K562 (cell line): Measurements from ENCODE around the gene NET1. TPM values are rescaled to one million over a fixed set of nuclear protein-coding genes. Genes with fewer than 3 reads are reported as not detected.

Experiments
- ADNP ChIP-seq: fragments of 200-800 bp; sonication (Bioruptor generic); IDR thresholded peaks from 2 replicates; pipeline ENCODE4 v1.6.1; 2016; ENCODE audit warnings: missing genetic modification characterization, missing compliant biosample characterization
- COPS2 ChIP-seq: fragments of 450-650 bp; conservative IDR thresholded peaks from 2 replicates; pipeline ENCODE4 v1.6.1; 2016; ENCODE audit warnings: mild to moderate bottlenecking, moderate library complexity
- ELF2 ChIP-seq: fragments of 250-450 bp; sonication (Bioruptor Pico); IDR thresholded peaks from 2 replicates; pipeline ENCODE4 v1.5.0; 2021; ENCODE audit warnings: mild to moderate bottlenecking
- FOXK1 ChIP-seq: sonication (generic); formaldehyde crosslinking; IDR thresholded peaks from 2 replicates; pipeline ENCODE4 v1.8.0; 2022; ENCODE audit warnings: missing genetic modification reagents, mild to moderate bottlenecking, borderline replicate concordance
- HNRNPUL1 ChIP-seq: fragments of 200-400 bp; formaldehyde crosslinking; IDR thresholded peaks from 2 replicates; pipeline ENCODE4 v1.6.1; 2017; ENCODE audit warnings: low read length
- IRF1 ChIP-seq: sonication (generic); formaldehyde crosslinking; IDR thresholded peaks from 2 replicates; pipeline ENCODE4 v1.8.0; 2022; ENCODE audit warnings: missing genetic modification reagents, mild to moderate bottlenecking, borderline replicate concordance
- MCM7 ChIP-seq, 2 experiments: fragments of 450-650 bp; IDR thresholded peaks; 2 replicates each; pipeline ENCODE4 v1.6.1; 2016 to 2018
- NFE2L1 ChIP-seq: fragments of 450-650 bp; IDR thresholded peaks from 2 replicates; pipeline ENCODE4 v1.6.1; 2016; ENCODE audit warnings: missing genetic modification characterization, low read depth, mild to moderate bottlenecking, missing compliant biosample characterization, moderate library complexity, borderline replicate concordance
- NFIC ChIP-seq: fragments of 450-650 bp; IDR thresholded peaks from 2 replicates; pipeline ENCODE4 v1.6.1; 2017; ENCODE audit warnings: mild to moderate bottlenecking, inconsistent platforms
- PRDM10 ChIP-seq: fragments of 450-650 bp; IDR thresholded peaks from 2 replicates; pipeline ENCODE4 v1.6.1; 2018; ENCODE audit not compliant: partially characterized antibody
- PREB ChIP-seq: sonication (generic); formaldehyde crosslinking; IDR thresholded peaks from 2 replicates; pipeline ENCODE4 v1.8.1; 2023; ENCODE audit warnings: mild to moderate bottlenecking, missing genetic modification reagents
- RBBP5 ChIP-seq: fragments of 200-600 bp; sonication (generic); IDR thresholded peaks from 2 replicates; pipeline ENCODE4 v1.6.1; 2012; ENCODE audit warnings: borderline replicate concordance, mild to moderate bottlenecking, low read length, control low read depth, inconsistent platforms; ENCODE audit not compliant: insufficient read depth, poor library complexity, severe bottlenecking
- TAF1 ChIP-seq: IDR thresholded peaks from 2 replicates; pipeline ENCODE4 v1.6.1; 2011; ENCODE audit warnings: mild to moderate bottlenecking, low read length, moderate library complexity; ENCODE audit not compliant: insufficient read depth, control insufficient read depth, severe bottlenecking; ENCODE audit errors: extremely low read depth
- TCF7 ChIP-seq: sonication (generic); IDR thresholded peaks from 2 replicates; pipeline ENCODE4 v1.6.1; 2016; ENCODE audit warnings: antibody characterized with exemption, borderline replicate concordance
- TOE1 ChIP-seq, 2 experiments: fragments of 450-650 bp in 1 of 2; sonication (generic) in 1 of 2; formaldehyde crosslinking in 1 of 2; IDR thresholded peaks; 2 replicates each; pipeline versions ENCODE4 v1.7.1 to v1.8.0; 2016 to 2022; ENCODE audit warnings: borderline replicate concordance in 2 of 2, mild to moderate bottlenecking in 2 of 2, antibody characterized with exemption in 1 of 2, inconsistent platforms in 1 of 2, low read depth in 1 of 2, missing genetic modification reagents in 1 of 2, moderate library complexity in 1 of 2
- YBX1 ChIP-seq: fragments of 450-650 bp; IDR thresholded peaks from 2 replicates; pipeline ENCODE4 v1.7.1; 2016; ENCODE audit warnings: mild to moderate bottlenecking
- ZNF699 ChIP-seq: fragments of 250-450 bp; sonication (Bioruptor Pico); IDR thresholded peaks from 2 replicates; pipeline ENCODE4 v1.8.0; 2021; ENCODE audit warnings: mild to moderate bottlenecking, moderate library complexity; ENCODE audit not compliant: insufficient replicate concordance
- ZSCAN32 ChIP-seq: fragments of 450-650 bp; formaldehyde crosslinking; IDR thresholded peaks from 2 replicates; pipeline ENCODE4 v1.4.0; 2020; ENCODE audit warnings: mild to moderate bottlenecking, moderate library complexity
- polyA plus RNA-seq, 8 experiments: library from polyadenylated mRNA; depleted of rRNA in 4 of 8; stranded (reverse) in 5 of 8; unstranded in 3 of 8; fragments of >200 nt; fragmentation: Nextera tagmentation in 2 of 8; fragmentation: Illumina TruSeq in 1 of 8; extraction: Ambion mirVana in 2 of 8; extraction: Trizol in 1 of 8; gene quantifications; 2 replicates each; pipeline versions ENCODE4 v1.2.1 to v1.2.3, GENCODE V29; 2011 to 2014; ENCODE audit warnings: inconsistent platforms in 1 of 8, missing spikeins in 1 of 8
- total RNA-seq, 7 experiments: library from RNA; depleted of rRNA in 6 of 7; stranded (reverse); fragments of >200 nt in 6 of 7; fragmentation: Illumina TruSeq in 2 of 7; extraction: Trizol in 2 of 7; gene quantifications; 2 replicates each; pipeline versions ENCODE4 v1.2.1 to v1.2.3, GENCODE V29; 2011 to 2021; ENCODE audit warnings: low replicate concordance in 1 of 7
- TF ChIP-seq, protein P1 (sequence below): fragments of 250-450 bp; sonication (Bioruptor Pico); IDR thresholded peaks from 2 replicates; pipeline ENCODE4 v1.9.0; 2021; ENCODE audit warnings: mild to moderate bottlenecking
- TF ChIP-seq, protein P2 (sequence below): fragments of 450-650 bp; IDR thresholded peaks from 2 replicates; pipeline ENCODE4 v1.7.0; 2016; ENCODE audit warnings: borderline replicate concordance

Gene NET1
- total and polyA plus RNA-seq, 9 of the 15 experiments (the other 6 are each of a cell fraction or from before 2014, with no cell fraction given), result 47.4 to 258 (median 106) TPM

DNA sequence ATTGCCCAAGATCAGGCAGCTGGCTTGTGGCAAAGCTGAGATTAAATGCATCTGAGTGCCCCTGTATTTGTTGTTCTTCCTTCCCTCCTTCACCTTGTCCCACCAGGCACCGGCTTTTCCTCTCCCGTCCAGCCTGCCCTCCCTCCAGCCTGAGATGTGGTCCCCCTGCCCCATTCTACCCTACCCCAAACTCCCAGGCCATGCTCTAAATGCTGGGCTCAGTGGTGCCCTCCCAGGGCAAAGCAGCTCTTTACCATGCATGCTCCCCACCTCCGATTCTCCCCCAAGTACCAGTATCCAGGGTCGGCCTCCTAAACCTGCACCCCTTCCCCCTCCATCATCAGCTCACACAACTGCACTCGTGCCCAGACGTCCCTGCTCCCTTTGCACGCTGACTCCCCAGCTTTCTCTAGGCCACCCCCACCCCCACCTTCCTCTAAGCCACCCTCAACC, 50.5 kb downstream of the NET1 start (continued):
- TF ChIP-seq, protein P1, sequence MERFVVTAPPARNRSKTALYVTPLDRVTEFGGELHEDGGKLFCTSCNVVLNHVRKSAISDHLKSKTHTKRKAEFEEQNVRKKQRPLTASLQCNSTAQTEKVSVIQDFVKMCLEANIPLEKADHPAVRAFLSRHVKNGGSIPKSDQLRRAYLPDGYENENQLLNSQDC (CRISPR knock-in tag), result no peak
- TF ChIP-seq, protein P2, sequence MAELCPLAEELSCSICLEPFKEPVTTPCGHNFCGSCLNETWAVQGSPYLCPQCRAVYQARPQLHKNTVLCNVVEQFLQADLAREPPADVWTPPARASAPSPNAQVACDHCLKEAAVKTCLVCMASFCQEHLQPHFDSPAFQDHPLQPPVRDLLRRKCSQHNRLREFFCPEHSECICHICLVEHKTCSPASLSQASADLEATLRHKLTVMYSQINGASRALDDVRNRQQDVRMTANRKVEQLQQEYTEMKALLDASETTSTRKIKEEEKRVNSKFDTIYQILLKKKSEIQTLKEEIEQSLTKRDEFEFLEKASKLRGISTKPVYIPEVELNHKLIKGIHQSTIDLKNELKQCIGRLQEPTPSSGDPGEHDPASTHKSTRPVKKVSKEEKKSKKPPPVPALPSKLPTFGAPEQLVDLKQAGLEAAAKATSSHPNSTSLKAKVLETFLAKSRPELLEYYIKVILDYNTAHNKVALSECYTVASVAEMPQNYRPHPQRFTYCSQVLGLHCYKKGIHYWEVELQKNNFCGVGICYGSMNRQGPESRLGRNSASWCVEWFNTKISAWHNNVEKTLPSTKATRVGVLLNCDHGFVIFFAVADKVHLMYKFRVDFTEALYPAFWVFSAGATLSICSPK, result no peak
- TF ChIP-seq PREB (CRISPR knock-in tag), result no peak
- TF ChIP-seq TAF1, result no peak
- no peak for TF ChIP-seq YBX1
- no peak for TF ChIP-seq ELF2 (CRISPR knock-in tag)
- TF ChIP-seq NFIC, result no peak
- no peak for TF ChIP-seq MCM7 (IDR thresholded peaks at IDR 0.05)
- peak; percentile 26 for TF ChIP-seq RBBP5
- no peak for TF ChIP-seq NFE2L1
- TF ChIP-seq COPS2, result no peak
- no peak for TF ChIP-seq FOXK1 (CRISPR knock-in tag)
- TF ChIP-seq PRDM10, result no peak
- TF ChIP-seq ZSCAN32 (CRISPR knock-in tag), result no peak
- no peak for TF ChIP-seq ZNF699 (CRISPR knock-in tag)
- TF ChIP-seq IRF1 (CRISPR knock-in tag), result no peak
- TF ChIP-seq TOE1 (IDR thresholded peaks at IDR 0.05; ENCODE audit: borderline replicate concordance), result no peak
- TF ChIP-seq TOE1 (CRISPR knock-in tag; IDR thresholded peaks at IDR 0.05; ENCODE audit: borderline replicate concordance, low read depth), result 0 out of 2 replicates have a peak, but pooled peaks have one; percentile 50
- TF ChIP-seq TCF7, result no peak
- no peak for TF ChIP-seq HNRNPUL1
- TF ChIP-seq ADNP (tag), result no peak
